Measurements from ENCODE around the gene ZNF480. TPM values are rescaled to one million over a fixed set of nuclear protein-coding genes. Genes with fewer than 3 reads are reported as not detected.
A peak's percentile ranks its signal among the peaks of the same experiment; 100 is the strongest.

ZNF480 gene
- total RNA-seq, 1 experiment from 2014 or later: 9.6 TPM

GRCh38 chr19:52270266-52270885 lies 26.6 kb upstream of the ZNF480 start:
- Histone ChIP-seq H3K79me2 (ENCODE audit: low read length) (peaks cover 54% of the 10 kb centered on the region), H3K27me3 (ENCODE audit: low read length) (no peaks in the 10 kb centered on the region), H3K4me3 (ENCODE audit: low read length) (peak overlapping the region; percentile 97), H3K9me2 (replicated peaks; ENCODE audit: low read length) (no peaks in the 10 kb centered on the region), H3K9ac (ENCODE audit: low read length) (peak overlapping the region; percentile 99), H3K9me3 (ENCODE audit: low read length) (peaks cover 14% of the 10 kb centered on the region; the same call in 1 of the 2 replicates), H2AFZ (ENCODE audit: low read length) (peak overlapping the region; percentile 88), H3F3A (ENCODE audit: low read length, unreplicated experiment) (no peaks in the 10 kb centered on the region), H3K4me2 (ENCODE audit: low read length) (peak overlapping the region; percentile 94), H3K27ac (ENCODE audit: low read length) (peak overlapping the region; percentile 84), H3K36me3 (ENCODE audit: low read depth, low read length) (peaks cover 40% of the 10 kb centered on the region), H4K20me1 (ENCODE audit: low read length) (no peaks in the 10 kb centered on the region), H3K4me1 (ENCODE audit: insufficient read depth, low read length) (peaks cover 12% of the 10 kb centered on the region; the same call in 1 of the 2 replicates)
- intact Hi-C loops (cut with micrococcal nuclease): no loop called here
- DNase-seq (no peak), ATAC-seq (0 out of 2 replicates have a peak, but pooled peaks have one; percentile 3)
- TF ChIP-seq EZH2 (IDR thresholded peaks at IDR 0.05; ENCODE audit: low read length, unreplicated experiment): no peak
- no peak for TF ChIP-seq CTCF (conservative IDR thresholded peaks at IDR 0.05; ENCODE audit: low read depth, low read length)
- TF ChIP-seq EZH2phosphoT487 (IDR thresholded peaks at IDR 0.05; ENCODE audit: borderline replicate concordance, low read length): no peak
- no TSS peak for BruUV-seq (replicated peaks)
- CTCF ChIA-PET: no interaction called here
- POLR2A ChIA-PET (ENCODE audit: unreplicated experiment): interaction anchor here (0.6 kb wide), 1 partner anchor 338 kb away, joined by 3 read pairs; no protein-coding TSS in a partner anchor

DNA sequence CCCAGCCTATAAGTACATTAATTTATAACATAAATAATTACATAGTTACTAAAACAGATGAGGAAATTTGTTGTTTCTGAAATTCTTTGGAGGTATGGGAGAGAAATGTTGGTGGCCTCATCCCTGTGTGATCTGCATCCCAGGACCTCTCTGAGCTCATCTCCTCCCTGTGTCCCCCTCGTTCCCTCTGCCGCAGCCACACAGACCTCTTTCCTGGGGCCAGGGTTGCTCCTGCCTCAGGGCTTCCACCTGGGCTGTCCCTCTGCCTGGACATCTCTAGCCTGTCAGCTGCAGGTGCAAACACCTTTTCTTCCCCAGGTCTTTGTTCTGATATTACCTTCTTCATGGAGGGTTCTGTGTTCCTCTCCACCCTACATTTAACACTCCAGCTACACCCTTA lies 23.7 kb upstream of the ZNF480 start:
- Histone ChIP-seq H3K9me2 (replicated peaks; ENCODE audit: low read length) (no peaks in the 10 kb centered on the region), H3K4me2 (ENCODE audit: low read length) (no peak overlapping the region), H4K20me1 (ENCODE audit: low read length) (no peaks in the 10 kb centered on the region), H3K4me1 (ENCODE audit: insufficient read depth, low read length) (peaks cover 12% of the 10 kb centered on the region; the same call in 1 of the 2 replicates), H3K27ac (ENCODE audit: low read length) (no peak overlapping the region), H3F3A (ENCODE audit: low read length, unreplicated experiment) (no peaks in the 10 kb centered on the region), H3K9ac (ENCODE audit: low read length) (no peak overlapping the region), H3K36me3 (ENCODE audit: low read depth, low read length) (peaks cover 67% of the 10 kb centered on the region), H3K79me2 (ENCODE audit: low read length) (peaks cover 84% of the 10 kb centered on the region), H2AFZ (ENCODE audit: low read length) (no peak overlapping the region), H3K9me3 (ENCODE audit: low read length) (peaks cover 12% of the 10 kb centered on the region), H3K4me3 (ENCODE audit: low read length) (no peak overlapping the region), H3K27me3 (ENCODE audit: low read length) (no peaks in the 10 kb centered on the region)
- intact Hi-C loops (cut with micrococcal nuclease): no loop called here
- TF ChIP-seq EZH2phosphoT487 (IDR thresholded peaks at IDR 0.05; ENCODE audit: borderline replicate concordance, low read length): no peak
- no peak for TF ChIP-seq CTCF (conservative IDR thresholded peaks at IDR 0.05; ENCODE audit: low read depth, low read length)
- no peak for TF ChIP-seq EZH2 (IDR thresholded peaks at IDR 0.05; ENCODE audit: low read length, unreplicated experiment)
- ATAC-seq (no peak), DNase-seq (no peak)
- ChIA-PET POLR2A (ENCODE audit: unreplicated experiment) (no interaction called here), CTCF (no interaction called here)
- no TSS peak for BruUV-seq (replicated peaks)

DNA sequence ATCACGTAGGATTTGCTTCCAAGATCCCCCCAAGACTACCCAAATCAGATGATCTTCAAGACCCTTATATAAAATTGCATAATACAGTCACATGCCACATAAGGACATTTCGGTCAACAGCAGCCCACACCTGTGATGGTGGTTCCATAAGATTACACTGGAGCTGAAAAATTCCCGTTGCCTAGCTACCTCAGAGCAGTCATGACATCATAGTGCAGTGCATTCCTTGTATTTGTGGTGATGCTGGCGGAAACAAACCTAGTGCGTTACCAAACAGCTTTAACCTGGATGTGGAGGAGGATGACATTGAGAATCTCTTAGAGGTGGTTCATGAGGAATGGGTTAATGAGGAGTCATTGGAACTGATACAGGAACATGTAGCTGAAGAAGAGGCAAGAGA lies 22.8 kb upstream of the ZNF480 start:
- Histone ChIP-seq H3K4me3 (ENCODE audit: low read length) (no peak overlapping the region), H3K9ac (ENCODE audit: low read length) (no peak overlapping the region), H3K4me2 (ENCODE audit: low read length) (no peak overlapping the region), H3K79me2 (ENCODE audit: low read length) (peaks cover 93% of the 10 kb centered on the region), H2AFZ (ENCODE audit: low read length) (no peak overlapping the region), H3K9me3 (ENCODE audit: low read length) (peaks cover 13% of the 10 kb centered on the region), H4K20me1 (ENCODE audit: low read length) (no peaks in the 10 kb centered on the region), H3K9me2 (replicated peaks; ENCODE audit: low read length) (no peaks in the 10 kb centered on the region), H3K36me3 (ENCODE audit: low read depth, low read length) (peaks cover 76% of the 10 kb centered on the region), H3K4me1 (ENCODE audit: insufficient read depth, low read length) (0 out of 2 replicates have a peak, but pooled peaks cover 8% of the 10 kb centered on the region), H3F3A (ENCODE audit: low read length, unreplicated experiment) (no peaks in the 10 kb centered on the region), H3K27ac (ENCODE audit: low read length) (no peak overlapping the region), H3K27me3 (ENCODE audit: low read length) (no peaks in the 10 kb centered on the region)
- ATAC-seq (no peak), DNase-seq (no peak)
- intact Hi-C loops (cut with micrococcal nuclease): no loop called here
- no peak for TF ChIP-seq EZH2phosphoT487 (IDR thresholded peaks at IDR 0.05; ENCODE audit: borderline replicate concordance, low read length)
- TF ChIP-seq EZH2 (IDR thresholded peaks at IDR 0.05; ENCODE audit: low read length, unreplicated experiment): no peak
- TF ChIP-seq CTCF (conservative IDR thresholded peaks at IDR 0.05; ENCODE audit: low read depth, low read length): no peak
- ChIA-PET CTCF (no interaction called here), POLR2A (ENCODE audit: unreplicated experiment) (no interaction called here)
- BruUV-seq (replicated peaks): no TSS peak

Data from PC-3 (cell line).